Stimulated activated effector memory CD8-positive, alpha-beta T cell treated with anti-CD3 and anti-CD28 coated beads, Interleukin-12 subunit alpha, Interleukin-12 subunit beta, amount 100 ng/mL, for 72 hours (primary cell): ENCODE results near the gene ATXN7L2.
A peak's percentile ranks its signal among the peaks of the same experiment; 100 is the strongest.
"Not testable (repeated sequence)": the region's sequence is repeated elsewhere in the genome, so short reads cannot be mapped to it uniquely, and the experiment has no call there.

Experiments used
- ATAC-seq: fragments of 150-1000 bp; cut with Tn5 transposase; 2 replicates; pipeline ENCODE4 v1.10.0; 2021
- DNase-seq, 2 donors: peaks; one replicate each; pipeline ENCODE4 v3.0.0; 2021 to 2022; ENCODE audit warnings: low spot score in 2 of 2
- H3K27ac Mint-ChIP-seq: one replicate; pipeline ENCODE4 v1.8.0; 2022; ENCODE audit warnings: mild to moderate bottlenecking, mixed read lengths
- H3K36me3 Mint-ChIP-seq: one replicate; pipeline ENCODE4 v1.8.0; 2022; ENCODE audit warnings: mild to moderate bottlenecking, mixed read lengths
- H3K4me1 Mint-ChIP-seq: one replicate; pipeline ENCODE4 v1.8.0; 2022; ENCODE audit warnings: mixed read lengths
- H3K4me3 Mint-ChIP-seq: one replicate; pipeline ENCODE4 v1.8.0; 2022; ENCODE audit warnings: mild to moderate bottlenecking, mixed read lengths
- H3K9me3 Mint-ChIP-seq: one replicate; pipeline ENCODE4 v1.8.0; 2022; ENCODE audit warnings: mixed read lengths

Gene ATXN7L2

DNA sequence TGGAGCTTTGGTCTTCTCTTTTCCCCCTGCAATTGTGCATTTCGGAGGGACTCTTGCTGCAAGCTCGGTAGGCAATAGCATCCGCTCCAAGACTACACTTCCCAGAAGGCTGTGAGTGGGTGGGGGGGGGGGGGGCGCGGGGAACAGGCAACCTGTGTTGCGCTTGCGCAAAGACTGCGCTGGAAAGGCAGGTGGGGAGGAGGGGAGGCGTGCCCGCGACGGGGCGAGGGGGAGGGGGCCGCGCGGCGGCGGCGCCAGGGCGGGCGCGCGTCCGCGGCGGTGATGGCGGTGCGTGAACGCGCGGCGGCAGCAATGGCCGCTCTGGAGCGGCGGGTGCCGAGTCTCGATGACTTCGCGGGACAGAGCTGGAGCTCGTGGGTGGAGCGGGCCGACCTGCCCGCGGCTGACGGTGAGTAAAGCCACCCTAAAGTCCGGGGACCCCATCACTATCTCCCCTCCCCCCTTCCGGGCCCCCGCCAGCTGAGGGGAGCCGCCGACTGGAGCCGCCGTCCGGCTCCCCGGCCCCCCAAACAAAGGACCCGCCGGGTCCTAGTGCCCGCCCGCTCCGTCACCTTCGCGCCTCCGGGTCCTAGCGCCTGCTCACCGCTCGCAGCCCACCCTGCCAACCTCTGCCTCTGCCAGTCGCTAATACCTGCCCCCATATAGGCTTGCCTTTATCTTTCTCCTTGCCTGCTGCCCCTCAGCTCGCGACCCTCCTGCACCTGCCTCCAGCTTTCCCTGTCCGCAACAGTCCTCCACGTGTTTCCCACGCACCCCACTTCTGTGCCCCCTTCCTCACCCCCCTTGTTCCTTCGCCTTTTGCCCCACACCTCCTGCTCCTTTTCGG lies at the start of gene ATXN7L2:
Gene ATXN7L2, plus strand, starts transcription at position 234 of the 847 bp plus-strand sequence. Its CDS starts 49 bp downstream, at position 283.
- DNase-seq (peak; percentile 86 to 95), ATAC-seq (peak; percentile 83)

DNA sequence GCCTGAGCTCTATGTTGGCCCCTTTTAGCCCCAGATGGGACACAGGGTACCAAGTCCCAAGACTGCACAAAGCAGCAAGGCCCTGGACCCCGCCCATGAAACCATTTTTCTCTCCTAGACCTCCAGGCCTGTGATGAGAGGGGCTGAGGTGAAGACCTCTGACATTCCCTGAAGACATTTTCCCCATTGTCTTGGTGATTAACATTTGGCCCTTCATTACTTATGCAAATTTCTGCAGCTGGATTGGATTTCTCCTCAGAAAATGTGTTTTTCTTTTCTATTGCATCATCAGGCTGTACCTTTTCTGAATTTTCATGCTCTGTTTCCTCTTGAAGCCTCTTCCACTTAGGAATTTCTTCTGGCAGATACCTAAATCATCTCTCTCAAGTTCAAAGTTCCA lies 49.2 kb upstream of the ATXN7L2 start:
- H3K9me3 Mint-ChIP-seq, result no peaks in the 10 kb centered on the region
- DNase-seq (no peak), ATAC-seq (no peak)
- no peaks in the 10 kb centered on the region for H3K4me1 Mint-ChIP-seq
- no peaks in the 10 kb centered on the region for H3K36me3 Mint-ChIP-seq
- H3K27ac Mint-ChIP-seq, result no peak overlapping the region
- no peak overlapping the region for H3K4me3 Mint-ChIP-seq

More for the DNA sequence above, at the start of gene ATXN7L2:
- H3K4me3 Mint-ChIP-seq, result peak within 1 kb of the TSS; percentile 93
- H3K36me3 Mint-ChIP-seq, result peaks cover 44% of the 10 kb centered on the region
- H3K27ac Mint-ChIP-seq, result peak within 1 kb of the TSS; percentile 93
- H3K4me1 Mint-ChIP-seq, result peaks cover 40% of the 10 kb centered on the region
- no peaks in the 10 kb centered on the region for H3K9me3 Mint-ChIP-seq

GRCh38 chr1:109438798-109439297 lies 44.9 kb upstream of the ATXN7L2 start:
- Mint-ChIP-seq H3K36me3 (no peaks in the 10 kb centered on the region), H3K27ac (no peak overlapping the region), H3K4me3 (no peak overlapping the region), H3K9me3 (no peaks in the 10 kb centered on the region), H3K4me1 (no peaks in the 10 kb centered on the region)
- ATAC-seq, result peak; percentile 93
- no peak for DNase-seq

- ATAC-seq (no peak), DNase-seq (no peak)
- Mint-ChIP-seq H3K36me3 (no peaks in the 10 kb centered on the region), H3K4me1 (no peaks in the 10 kb centered on the region), H3K4me3 (no peak overlapping the region), H3K27ac (no peak overlapping the region), H3K9me3 (no peaks in the 10 kb centered on the region)
Observed at GRCh38 chr1:109441069-109441468, 42.6 kb upstream of the ATXN7L2 start.

DNA sequence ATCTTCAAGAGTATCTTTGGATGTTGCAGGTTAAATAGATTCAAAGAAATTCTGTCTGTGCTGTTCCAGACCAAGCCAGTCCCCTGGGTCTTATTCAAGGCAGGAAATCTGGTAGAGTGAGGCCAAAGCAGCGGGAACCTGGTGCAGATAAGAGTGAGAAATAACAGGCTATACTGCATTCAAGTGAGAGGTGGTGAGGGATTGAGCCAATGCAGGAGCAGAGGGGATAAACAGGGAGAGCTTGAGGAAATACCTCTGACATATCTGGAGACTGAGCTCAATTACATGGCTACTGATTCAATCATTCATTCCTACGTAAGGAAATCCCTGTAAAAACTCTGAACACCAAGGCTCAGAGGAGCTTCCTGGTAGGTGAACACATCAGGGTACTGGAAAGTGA lies 40.2 kb upstream of the ATXN7L2 start:
- DNase-seq (no peak), ATAC-seq (no peak)
- Mint-ChIP-seq H3K36me3 (no peaks in the 10 kb centered on the region), H3K9me3 (no peaks in the 10 kb centered on the region), H3K4me3 (no peak overlapping the region), H3K4me1 (no peaks in the 10 kb centered on the region), H3K27ac (no peak overlapping the region)

DNA sequence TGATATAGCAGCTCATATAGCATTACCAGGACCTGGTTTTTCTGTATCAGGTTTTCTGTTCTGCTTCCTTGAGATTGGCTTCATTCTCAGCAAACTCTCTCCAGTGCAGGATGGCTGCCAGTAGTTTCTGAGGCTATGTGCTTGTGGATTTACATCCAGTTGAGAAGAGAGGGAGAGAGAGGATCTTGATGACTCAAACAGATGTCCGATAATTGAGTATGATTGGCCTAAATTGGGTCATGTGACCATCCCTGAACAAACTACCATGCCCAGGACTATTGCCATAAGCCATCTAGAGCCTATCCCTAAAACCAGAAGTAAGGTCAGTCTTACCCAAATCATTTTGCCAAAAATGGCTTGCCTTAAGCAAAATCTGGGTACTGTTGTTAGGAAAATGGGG lies 39.4 kb upstream of the ATXN7L2 start:
- ATAC-seq (no peak), DNase-seq (no peak)
- no peaks in the 10 kb centered on the region for H3K9me3 Mint-ChIP-seq
- no peaks in the 10 kb centered on the region for H3K36me3 Mint-ChIP-seq
- H3K4me3 Mint-ChIP-seq, result no peak overlapping the region
- H3K27ac Mint-ChIP-seq, result no peak overlapping the region
- no peaks in the 10 kb centered on the region for H3K4me1 Mint-ChIP-seq

- H3K9me3 Mint-ChIP-seq, H3K4me1 Mint-ChIP-seq, DNase-seq, H3K27ac Mint-ChIP-seq, H3K4me3 Mint-ChIP-seq, H3K36me3 Mint-ChIP-seq, ATAC-seq: not testable (repeated sequence)
Observed at GRCh38 chr1:109445949-109446695, 37.6 kb upstream of the ATXN7L2 start.

- ATAC-seq, result no peak
- Mint-ChIP-seq H3K27ac (no peak overlapping the region), H3K9me3 (no peaks in the 10 kb centered on the region), H3K36me3 (no peaks in the 10 kb centered on the region), H3K4me1 (no peaks in the 10 kb centered on the region), H3K4me3 (no peak overlapping the region)
- no peak for DNase-seq
Observed at GRCh38 chr1:109447524-109447923, 36.2 kb upstream of the ATXN7L2 start.

DNA sequence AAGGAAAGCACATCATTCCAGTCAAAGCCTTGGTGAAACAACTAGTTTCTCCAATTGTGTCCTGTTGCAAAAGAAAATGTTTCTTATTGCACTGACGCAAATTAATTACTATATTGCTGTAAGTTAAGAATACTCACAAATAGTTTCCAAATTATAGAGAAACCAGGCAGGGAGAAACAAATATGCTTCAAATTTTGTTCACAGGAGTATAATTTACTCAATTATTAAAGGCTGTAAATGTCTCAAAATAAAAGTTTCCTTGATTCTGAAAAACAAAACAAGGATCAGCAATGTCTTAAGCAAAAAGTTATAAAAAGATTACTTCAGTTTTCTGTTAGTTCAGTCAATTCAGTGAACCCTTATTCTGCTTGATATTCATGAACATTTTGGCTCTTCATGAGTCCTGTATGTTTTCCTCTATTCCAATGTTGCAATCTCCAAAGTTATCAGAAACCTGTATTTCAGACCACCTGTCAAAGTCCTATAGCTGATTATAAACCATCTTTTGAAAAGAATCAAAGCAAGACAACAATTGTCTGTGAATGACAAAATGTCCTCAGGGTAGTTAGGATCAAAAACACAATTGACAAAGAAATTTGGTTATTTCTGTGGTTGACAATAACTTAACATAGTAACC lies 29.1 kb upstream of the ATXN7L2 start:
- Mint-ChIP-seq H3K9me3 (peaks cover 2% of the 10 kb centered on the region), H3K4me3 (no peak overlapping the region), H3K4me1 (no peaks in the 10 kb centered on the region), H3K27ac (no peak overlapping the region), H3K36me3 (no peaks in the 10 kb centered on the region)
- ATAC-seq (no peak), DNase-seq (no peak)

DNA sequence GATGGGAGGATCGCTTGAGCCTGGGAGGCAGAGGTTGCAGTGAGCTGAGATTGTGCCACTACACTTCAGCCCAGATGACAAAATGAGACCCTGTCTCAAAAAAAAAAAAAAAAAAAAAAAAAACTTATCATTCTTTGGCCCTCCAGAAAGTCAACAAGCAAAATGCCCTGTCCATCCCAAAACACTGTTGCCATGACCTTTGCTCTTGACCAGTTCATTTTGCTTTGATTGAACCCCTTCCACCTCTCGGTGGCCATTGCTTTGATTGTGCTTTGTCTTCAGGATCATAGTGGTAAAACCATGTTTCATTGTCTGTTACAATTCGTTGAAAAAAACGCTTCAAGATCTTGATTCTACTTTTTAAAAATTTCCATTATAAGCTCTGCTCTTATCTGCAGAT lies 25.9 kb upstream of the ATXN7L2 start:
- no peaks in the 10 kb centered on the region for H3K36me3 Mint-ChIP-seq
- H3K27ac Mint-ChIP-seq, result no peak overlapping the region
- no peak for DNase-seq
- no peak overlapping the region for H3K4me3 Mint-ChIP-seq
- H3K9me3 Mint-ChIP-seq, result peaks cover 2% of the 10 kb centered on the region
- no peaks in the 10 kb centered on the region for H3K4me1 Mint-ChIP-seq
- ATAC-seq, result no peak

DNA sequence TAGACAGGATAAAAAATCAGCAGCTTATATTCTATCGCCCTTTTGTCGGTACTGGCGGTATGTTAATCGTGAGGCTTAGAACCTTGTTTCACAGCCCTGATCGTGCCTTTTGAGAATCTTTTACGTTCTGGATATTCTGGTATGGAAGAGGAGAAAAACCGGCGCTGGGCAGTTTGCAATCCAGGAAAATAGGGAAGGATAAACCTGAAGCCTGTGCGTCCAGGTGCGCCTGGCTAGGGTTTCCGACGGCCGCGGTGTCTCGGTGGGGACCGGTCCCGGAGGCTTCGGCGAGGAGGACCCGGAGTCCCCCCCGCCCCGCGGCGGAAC lies 17.6 kb upstream of the ATXN7L2 start:
- Mint-ChIP-seq H3K4me1 (no peaks in the 10 kb centered on the region), H3K27ac (no peak overlapping the region), H3K4me3 (peak overlapping the region; percentile 43), H3K9me3 (no peaks in the 10 kb centered on the region), H3K36me3 (no peaks in the 10 kb centered on the region)
- DNase-seq, result no peak
- ATAC-seq, result no peak

- DNase-seq (no peak), ATAC-seq (peak; percentile 58)
- Mint-ChIP-seq H3K27ac (no peak within 1 kb of the TSS), H3K4me3 (peak within 1 kb of the TSS; percentile 43), H3K9me3 (no peaks in the 10 kb centered on the region), H3K36me3 (no peaks in the 10 kb centered on the region), H3K4me1 (no peaks in the 10 kb centered on the region)
Observed at GRCh38 chr1:109466452-109467300, 17.0 kb upstream of the ATXN7L2 start, which contains the start of gene SYPL2. Gene SYPL2 (plus strand): TSS chr1:109466546. CDS start chr1:109466844, 298 bp downstream.

DNA sequence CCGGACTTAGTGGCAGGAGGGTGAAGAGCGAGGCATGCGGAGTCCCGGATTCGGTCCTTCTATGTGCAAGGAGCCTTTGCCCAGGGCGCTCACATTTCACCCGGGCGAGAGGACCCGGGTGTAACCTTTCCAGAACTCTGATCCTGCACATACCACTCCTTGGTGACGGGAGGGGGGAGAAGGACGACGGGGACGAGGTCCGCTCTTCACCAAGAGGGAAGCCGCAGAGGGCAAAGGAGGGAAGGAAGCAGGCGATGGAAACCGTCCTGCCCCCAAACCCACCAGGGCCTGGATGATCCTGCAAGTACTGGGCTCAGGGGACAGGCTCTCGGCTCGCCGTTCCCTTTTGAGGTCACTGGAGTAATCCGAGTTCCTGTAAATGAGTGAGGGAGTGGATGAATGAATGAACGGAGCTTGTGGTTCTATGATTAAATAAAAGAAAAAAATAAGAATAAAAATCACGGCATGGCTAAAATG lies 16.4 kb upstream of the ATXN7L2 start:
- peak overlapping the region; percentile 43 for H3K4me3 Mint-ChIP-seq
- ATAC-seq (no peak), DNase-seq (peak in 1 of 2 donors; percentile 41)
- no peaks in the 10 kb centered on the region for H3K36me3 Mint-ChIP-seq
- H3K4me1 Mint-ChIP-seq, result no peaks in the 10 kb centered on the region
- H3K9me3 Mint-ChIP-seq, result no peaks in the 10 kb centered on the region
- H3K27ac Mint-ChIP-seq, result no peak overlapping the region

DNA sequence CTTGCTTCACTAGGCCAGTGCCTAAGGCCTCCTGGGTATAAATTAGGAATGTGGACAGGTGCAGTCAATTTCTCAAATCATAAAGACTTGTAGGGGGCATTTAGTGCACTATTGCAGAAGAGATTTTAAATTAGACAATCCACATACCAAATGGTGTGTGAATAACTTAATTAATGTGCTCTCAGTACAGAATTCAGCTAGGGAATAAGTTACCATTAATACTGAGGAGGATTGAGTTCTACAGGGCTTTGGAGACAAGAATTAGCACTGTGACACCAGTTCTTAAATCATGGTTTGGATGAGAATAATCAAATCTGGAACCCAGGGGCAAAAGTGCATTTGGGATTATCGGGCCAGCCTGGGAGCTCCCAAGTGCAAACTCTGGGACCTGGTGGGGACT lies 15.6 kb upstream of the ATXN7L2 start:
- Mint-ChIP-seq H3K4me1 (no peaks in the 10 kb centered on the region), H3K27ac (no peak overlapping the region), H3K9me3 (no peaks in the 10 kb centered on the region), H3K36me3 (no peaks in the 10 kb centered on the region), H3K4me3 (no peak overlapping the region)
- ATAC-seq, result no peak
- DNase-seq, result peak in 1 of 2 donors; percentile 41
